ENCODE results near the gene CAMTA1.

CAMTA1 gene

DNA sequence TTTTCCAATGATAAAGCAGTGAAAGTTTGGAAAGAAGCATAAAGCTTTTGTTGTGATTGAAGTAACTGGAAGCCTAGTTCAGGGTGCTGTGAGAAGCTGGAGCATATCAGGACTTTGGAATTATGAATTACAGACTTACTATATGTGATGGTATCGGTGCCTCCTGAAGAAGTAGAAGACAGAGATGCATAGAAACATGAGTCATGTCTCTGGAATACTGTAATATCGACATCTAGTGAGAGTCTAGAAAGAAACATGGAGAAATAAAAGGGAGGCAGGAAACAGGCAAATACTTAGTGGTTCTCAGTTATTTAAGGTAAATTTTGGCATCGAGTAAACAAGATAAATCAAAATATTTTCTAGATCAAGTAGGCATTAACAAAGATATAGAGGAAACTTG lies 103.0 kb downstream of the CAMTA1 start:
- TF ChIP-seq FOXK2 (IDR thresholded peaks at IDR 0.05) (no peak), HDGF (IDR thresholded peaks at IDR 0.05; ENCODE audit: borderline replicate concordance) (no peak), FOXM1 (IDR thresholded peaks at IDR 0.05; ENCODE audit: borderline replicate concordance) (no peak)
- CTCF ChIA-PET, result interaction anchor here (1.1 kb wide), 1 partner anchor 22 kb away, joined by 3 read pairs; no protein-coding TSS in a partner anchor
- DNase-seq (ENCODE audit: extremely low spot score), result no peak
- POLR2A ChIA-PET, result interaction anchor here (0.8 kb wide), 1 partner anchor 14 kb away, joined by 3 read pairs; no protein-coding TSS in a partner anchor

DNA sequence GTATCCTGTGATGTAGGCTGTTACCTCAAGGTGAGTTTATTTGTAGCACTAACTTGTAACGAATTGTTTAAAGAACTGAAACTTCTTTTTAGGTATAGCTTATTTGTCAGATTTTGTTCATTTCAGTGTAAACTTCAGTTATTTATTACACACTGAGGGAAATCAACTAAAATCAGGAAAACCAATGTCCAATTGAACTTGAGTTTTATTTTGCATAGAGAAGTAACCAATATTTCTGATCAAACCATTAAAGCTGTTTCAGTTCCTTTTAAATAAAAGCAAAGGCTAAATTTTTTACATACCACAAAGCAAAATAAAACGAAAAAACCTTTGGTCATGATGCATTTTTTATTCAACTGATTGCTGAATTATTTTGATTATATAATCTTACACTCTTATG lies 103.6 kb downstream of the CAMTA1 start:
- ChIA-PET CTCF (interaction anchor here (0.7 kb wide), 1 partner anchor 320 kb away, joined by 3 read pairs; no protein-coding TSS in a partner anchor), POLR2A (no interaction called here)
- TF ChIP-seq FOXK2 (IDR thresholded peaks at IDR 0.05), result no peak
- no peak for DNase-seq (ENCODE audit: extremely low spot score)

DNA sequence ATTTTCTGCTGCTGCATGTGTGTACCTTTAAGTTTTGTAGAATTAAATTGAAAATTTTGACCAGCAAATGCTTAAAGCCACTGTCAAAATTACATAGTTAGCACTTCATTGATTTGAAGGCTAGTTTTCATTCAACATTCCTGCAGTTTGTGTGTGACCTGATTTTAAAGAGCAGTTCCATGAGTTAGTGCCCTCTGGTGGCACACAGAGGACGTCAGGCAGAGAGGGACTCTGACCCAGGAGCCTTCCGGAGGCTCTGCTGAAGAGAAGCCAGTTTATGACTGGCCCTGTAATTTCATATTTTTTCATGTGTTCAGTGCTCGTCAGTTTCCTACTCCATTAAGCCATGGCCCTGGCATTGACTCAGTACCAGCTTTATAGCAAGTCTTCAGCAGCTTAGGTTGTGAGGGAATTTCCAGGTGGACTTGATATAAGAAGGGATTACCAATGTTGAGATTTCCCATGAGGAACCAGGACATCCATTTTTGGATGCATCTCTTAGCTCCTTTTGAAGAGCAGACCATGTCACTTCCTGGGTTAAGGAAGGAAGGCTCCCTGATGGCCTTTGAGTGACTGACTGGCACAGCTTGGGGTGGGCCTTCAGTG lies 104.7 kb downstream of the CAMTA1 start:
- TF ChIP-seq BHLHE40 (IDR thresholded peaks at IDR 0.05; ENCODE audit: borderline replicate concordance), result no peak
- no peak for TF ChIP-seq NFRKB (IDR thresholded peaks at IDR 0.05)
- no peak for TF ChIP-seq ARNT (IDR thresholded peaks at IDR 0.05)
- TF ChIP-seq LEF1 (IDR thresholded peaks at IDR 0.05; ENCODE audit: borderline replicate concordance), result no peak
- TF ChIP-seq SUZ12 (IDR thresholded peaks at IDR 0.05), result no peak
- no peak for TF ChIP-seq FOXK2 (IDR thresholded peaks at IDR 0.05)
- no peak for TF ChIP-seq FOXM1 (IDR thresholded peaks at IDR 0.05; ENCODE audit: borderline replicate concordance)
- TF ChIP-seq L3MBTL2 (conservative IDR thresholded peaks at IDR 0.05), result no peak
- no peak for TF ChIP-seq HDGF (IDR thresholded peaks at IDR 0.05; ENCODE audit: borderline replicate concordance)
- no peak for TF ChIP-seq FOXA1 (IDR thresholded peaks at IDR 0.05)
- TF ChIP-seq CTBP1 (IDR thresholded peaks at IDR 0.05; ENCODE audit: borderline replicate concordance), result no peak
- no peak for TF ChIP-seq PKNOX1 (IDR thresholded peaks at IDR 0.05)
- TF ChIP-seq SP1 (IDR thresholded peaks at IDR 0.05), result no peak
- no peak for TF ChIP-seq TARDBP (IDR thresholded peaks at IDR 0.05)
- no peak for TF ChIP-seq ZNF384 (IDR thresholded peaks at IDR 0.05)
- TF ChIP-seq ELF4 (IDR thresholded peaks at IDR 0.05), result no peak
- CTCF ChIA-PET, result interaction anchor here (0.6 to 1.5 kb wide), 8 partner anchors 9 to 239 kb away, joined by 3 to 5 read pairs (median 3); no protein-coding TSS in a partner anchor
- DNase-seq (ENCODE audit: extremely low spot score), result peak; percentile 70
- POLR2A ChIA-PET, result interaction anchor here (0.7 kb wide), 1 partner anchor 105 kb away, joined by 3 read pairs; the partner anchor contains the start of gene CAMTA1

DNA sequence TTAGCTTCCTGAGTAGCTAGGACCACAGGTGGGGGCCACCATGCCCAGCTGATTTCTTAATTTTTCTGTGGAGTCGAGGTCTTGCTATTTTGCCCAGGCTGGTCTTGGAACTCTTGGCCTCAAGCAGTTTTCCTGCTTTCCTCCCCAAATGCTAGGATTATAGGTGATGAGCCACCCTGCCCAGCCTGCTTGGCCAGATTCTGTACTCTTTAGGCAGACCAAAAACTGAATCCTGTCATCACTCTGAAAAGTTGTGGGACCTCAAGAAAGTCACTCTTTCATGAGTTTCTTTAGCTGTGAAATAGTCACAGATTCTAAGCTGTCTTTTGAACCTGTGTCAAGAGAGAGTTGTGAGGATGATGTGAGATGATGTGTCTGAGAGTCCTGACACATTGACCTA lies 105.4 kb downstream of the CAMTA1 start:
- ChIA-PET CTCF (interaction anchor here (0.8 to 1.5 kb wide), 3 partner anchors 44 to 172 kb away, joined by 3 read pairs; no protein-coding TSS in a partner anchor), POLR2A (interaction anchor here (1.3 kb wide), 1 partner anchor 94 kb away, joined by 3 read pairs; no protein-coding TSS in a partner anchor)
- TF ChIP-seq SUZ12 (IDR thresholded peaks at IDR 0.05) (no peak), TARDBP (IDR thresholded peaks at IDR 0.05) (no peak), FOXM1 (IDR thresholded peaks at IDR 0.05; ENCODE audit: borderline replicate concordance) (no peak), FOXK2 (IDR thresholded peaks at IDR 0.05) (no peak), HDGF (IDR thresholded peaks at IDR 0.05; ENCODE audit: borderline replicate concordance) (no peak), ELF4 (IDR thresholded peaks at IDR 0.05) (no peak), LEF1 (IDR thresholded peaks at IDR 0.05; ENCODE audit: borderline replicate concordance) (no peak), NFRKB (IDR thresholded peaks at IDR 0.05) (no peak), BHLHE40 (IDR thresholded peaks at IDR 0.05; ENCODE audit: borderline replicate concordance) (no peak), PKNOX1 (IDR thresholded peaks at IDR 0.05) (no peak), SP1 (IDR thresholded peaks at IDR 0.05) (no peak), FOXA1 (IDR thresholded peaks at IDR 0.05) (no peak), ZNF384 (IDR thresholded peaks at IDR 0.05) (no peak), ARNT (IDR thresholded peaks at IDR 0.05) (no peak), CTBP1 (IDR thresholded peaks at IDR 0.05; ENCODE audit: borderline replicate concordance) (no peak), L3MBTL2 (conservative IDR thresholded peaks at IDR 0.05) (no peak)
- no peak for DNase-seq (ENCODE audit: extremely low spot score)

DNA sequence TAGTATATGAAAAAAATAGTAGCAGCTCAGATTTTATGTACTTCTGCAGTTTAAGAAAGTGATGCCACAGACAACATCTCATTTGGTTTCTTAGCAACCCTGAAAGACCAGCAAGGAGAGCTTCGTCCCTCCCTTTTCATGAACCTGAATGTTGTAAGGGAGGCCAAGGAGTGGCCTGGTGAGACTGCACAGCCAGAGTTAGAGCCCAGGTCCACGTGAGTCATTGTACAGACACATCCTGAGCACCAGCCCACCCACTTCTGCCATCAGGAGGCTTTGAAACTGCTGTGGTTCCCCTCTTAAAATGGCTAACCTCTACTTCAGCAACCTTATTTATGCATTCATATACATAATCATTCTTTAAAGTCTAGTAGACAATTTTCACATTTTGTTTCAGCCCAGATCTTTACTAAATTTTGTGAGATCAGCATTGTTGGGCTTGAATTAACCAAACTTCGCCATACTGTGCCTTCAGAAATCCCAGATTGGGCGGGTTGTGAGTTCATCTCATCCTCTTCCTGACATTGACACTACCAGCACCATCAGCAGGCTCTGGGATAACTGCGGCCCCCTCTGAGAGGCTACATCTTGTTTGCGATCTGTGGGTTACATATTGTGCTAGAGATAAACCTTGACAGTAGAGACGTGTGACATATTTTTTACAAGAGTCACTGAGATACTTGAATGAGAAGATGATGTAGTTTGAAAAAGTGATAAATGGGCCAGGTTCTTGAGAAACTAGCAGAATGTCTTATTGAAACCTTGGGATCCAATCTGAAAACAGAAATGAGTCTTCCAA lies 106.7 kb downstream of the CAMTA1 start:
- DNase-seq (ENCODE audit: extremely low spot score), result no peak
- CTCF ChIA-PET, result no interaction called here
- no peak for TF ChIP-seq SUZ12 (IDR thresholded peaks at IDR 0.05)
- no peak for TF ChIP-seq ARNT (IDR thresholded peaks at IDR 0.05)
- TF ChIP-seq SP1 (IDR thresholded peaks at IDR 0.05), result no peak
- no peak for TF ChIP-seq HDGF (IDR thresholded peaks at IDR 0.05; ENCODE audit: borderline replicate concordance)
- no peak for TF ChIP-seq PKNOX1 (IDR thresholded peaks at IDR 0.05)
- no peak for TF ChIP-seq ELF4 (IDR thresholded peaks at IDR 0.05)
- no peak for TF ChIP-seq FOXA1 (IDR thresholded peaks at IDR 0.05)
- TF ChIP-seq CTBP1 (IDR thresholded peaks at IDR 0.05; ENCODE audit: borderline replicate concordance), result no peak
- TF ChIP-seq L3MBTL2 (conservative IDR thresholded peaks at IDR 0.05), result no peak
- no peak for TF ChIP-seq LEF1 (IDR thresholded peaks at IDR 0.05; ENCODE audit: borderline replicate concordance)
- no peak for TF ChIP-seq BHLHE40 (IDR thresholded peaks at IDR 0.05; ENCODE audit: borderline replicate concordance)
- no peak for TF ChIP-seq NFRKB (IDR thresholded peaks at IDR 0.05)
- TF ChIP-seq TARDBP (IDR thresholded peaks at IDR 0.05), result no peak
- TF ChIP-seq FOXM1 (IDR thresholded peaks at IDR 0.05; ENCODE audit: borderline replicate concordance), result no peak
- TF ChIP-seq ZNF384 (IDR thresholded peaks at IDR 0.05), result no peak
- TF ChIP-seq FOXK2 (IDR thresholded peaks at IDR 0.05), result no peak
- POLR2A ChIA-PET, result interaction anchor here (1.3 kb wide), 1 partner anchor 96 kb away, joined by 3 read pairs; no protein-coding TSS in a partner anchor
